ENCODE results near the gene KRTAP9-7.

KRTAP9-7 gene

GRCh38 chr17:41325611-41326010 lies 50.1 kb downstream of the KRTAP9-7 start:
- no peak for TF ChIP-seq EP300 (IDR thresholded peaks at IDR 0.05; ENCODE audit: borderline replicate concordance)
- no peak for TF ChIP-seq YY1 (IDR thresholded peaks at IDR 0.05; ENCODE audit: low read depth)

Measured in Ishikawa (cell line).